RWPE1 (cell line): ENCODE results near the gene IFNAR1.

Source experiments
- CTCF ChIA-PET: fragments of 350-600 bp; sonication (Branson Sonifier 250); formaldehyde crosslinking; extraction: SDS; loops from one replicate; lab custom pipeline; 2021; lab: Yijun Ruan, JAX
- POLR2A ChIA-PET: fragments of 400-600 bp; formaldehyde crosslinking; extraction: SDS; loops from one replicate; lab custom pipeline; 2020; ENCODE audit warnings: antibody characterized with exemption; ENCODE audit not compliant: low non-redundant PET; lab: Yijun Ruan, JAX
- DNase-seq: peaks from one replicate; pipeline ENCODE4 v3.0.0; 2012; ENCODE audit warnings: low spot score
- H3K27ac ChIP-seq: fragments of 450-650 bp; 2 replicates; pipeline ENCODE4 v1.5.1; 2017
- TF ChIP-seq, protein P1 (sequence below): fragments of 450-650 bp; conservative IDR thresholded peaks from 2 replicates; pipeline ENCODE4 v1.5.1; 2017; ENCODE audit warnings: low read depth, mild to moderate bottlenecking

IFNAR1 gene

GRCh38 chr21:33348706-33349105 is 23.9 kb downstream of the IFNAR1 start:
- ChIA-PET POLR2A (no interaction called here), CTCF (interaction anchor here (0.6 to 1.4 kb wide), 2 partner anchors 13 to 594 kb away, joined by 3 to 4 read pairs; no protein-coding TSS in a partner anchor)
- DNase-seq = no peak
- TF ChIP-seq, protein P1, sequence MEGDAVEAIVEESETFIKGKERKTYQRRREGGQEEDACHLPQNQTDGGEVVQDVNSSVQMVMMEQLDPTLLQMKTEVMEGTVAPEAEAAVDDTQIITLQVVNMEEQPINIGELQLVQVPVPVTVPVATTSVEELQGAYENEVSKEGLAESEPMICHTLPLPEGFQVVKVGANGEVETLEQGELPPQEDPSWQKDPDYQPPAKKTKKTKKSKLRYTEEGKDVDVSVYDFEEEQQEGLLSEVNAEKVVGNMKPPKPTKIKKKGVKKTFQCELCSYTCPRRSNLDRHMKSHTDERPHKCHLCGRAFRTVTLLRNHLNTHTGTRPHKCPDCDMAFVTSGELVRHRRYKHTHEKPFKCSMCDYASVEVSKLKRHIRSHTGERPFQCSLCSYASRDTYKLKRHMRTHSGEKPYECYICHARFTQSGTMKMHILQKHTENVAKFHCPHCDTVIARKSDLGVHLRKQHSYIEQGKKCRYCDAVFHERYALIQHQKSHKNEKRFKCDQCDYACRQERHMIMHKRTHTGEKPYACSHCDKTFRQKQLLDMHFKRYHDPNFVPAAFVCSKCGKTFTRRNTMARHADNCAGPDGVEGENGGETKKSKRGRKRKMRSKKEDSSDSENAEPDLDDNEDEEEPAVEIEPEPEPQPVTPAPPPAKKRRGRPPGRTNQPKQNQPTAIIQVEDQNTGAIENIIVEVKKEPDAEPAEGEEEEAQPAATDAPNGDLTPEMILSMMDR = no peak
- H3K27ac ChIP-seq = no peak overlapping the region

GRCh38 chr21:33350676-33351075 is 25.9 kb downstream of the IFNAR1 start:
- H3K27ac ChIP-seq = no peak overlapping the region
- DNase-seq = no peak
- TF ChIP-seq, protein P1 = no peak
- ChIA-PET POLR2A (no interaction called here), CTCF (interaction anchor here (0.6 kb wide), 1 partner anchor 16 kb away, joined by 3 read pairs; no protein-coding TSS in a partner anchor)

GRCh38 chr21:33355355-33355754 is 30.6 kb downstream of the IFNAR1 start:
- 0 out of 2 replicates have a peak overlapping the region, but pooled peaks have one; percentile 4 for H3K27ac ChIP-seq
- CTCF ChIA-PET = no interaction called here
- POLR2A ChIA-PET = no interaction called here
- no peak for DNase-seq
- TF ChIP-seq, protein P1 = no peak

- DNase-seq = no peak
- POLR2A ChIA-PET = no interaction called here
- TF ChIP-seq, protein P1 = no peak
- CTCF ChIA-PET = no interaction called here
- H3K27ac ChIP-seq = 0 out of 2 replicates have a peak overlapping the region, but pooled peaks have one; percentile 4
Observed at GRCh38 chr21:33355996-33356395, 31.2 kb downstream of the IFNAR1 start.

DNA sequence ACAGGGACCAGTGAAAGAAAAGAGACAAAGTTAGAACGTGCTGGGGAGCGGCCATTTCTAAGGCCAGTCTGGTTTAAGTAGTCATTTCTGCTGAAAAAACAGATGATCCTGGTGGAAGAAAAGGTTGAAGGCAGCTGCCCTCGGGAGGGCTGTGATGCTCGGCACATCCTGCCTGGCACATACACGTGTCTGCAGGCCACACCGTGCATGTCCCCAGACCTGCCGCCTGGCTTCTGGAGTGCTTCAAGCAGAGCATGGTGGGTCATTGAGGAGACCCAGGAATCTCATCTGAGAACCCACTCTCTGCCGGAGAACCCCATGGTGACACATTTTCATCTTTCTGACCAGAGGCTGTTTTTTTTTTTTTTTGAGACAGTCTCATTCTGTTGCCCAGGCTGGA is 32.4 kb downstream of the IFNAR1 start:
- ChIA-PET CTCF (no interaction called here), POLR2A (no interaction called here)
- no peak overlapping the region for H3K27ac ChIP-seq
- no peak for DNase-seq
- TF ChIP-seq, protein P1 = no peak

DNA sequence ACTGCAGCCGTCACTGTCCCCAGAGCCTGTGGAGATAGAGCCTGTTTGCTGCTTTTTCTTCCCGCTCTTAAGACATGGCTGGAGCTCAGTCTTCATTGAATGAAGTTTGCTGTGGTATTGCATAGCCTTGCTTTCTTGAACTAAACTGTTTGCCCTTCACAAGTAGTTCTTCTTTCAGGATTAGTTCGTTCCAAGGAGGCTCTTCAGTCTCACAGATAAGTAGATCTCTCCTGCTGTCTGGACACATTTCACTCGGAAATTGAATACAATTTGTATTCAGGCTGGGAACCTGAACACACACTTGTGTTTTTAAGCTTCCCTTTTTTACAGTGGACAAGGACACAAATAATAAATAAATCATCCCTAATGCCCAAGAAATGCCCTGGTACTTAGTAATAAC is 34.7 kb downstream of the IFNAR1 start:
- TF ChIP-seq, protein P1 = no peak
- POLR2A ChIA-PET = no interaction called here
- no peak overlapping the region for H3K27ac ChIP-seq
- DNase-seq = no peak
- CTCF ChIA-PET = no interaction called here
